Aorta (tissue), 5 donors: ENCODE measurements around the gene B9D1. TPM values are rescaled to one million over a fixed set of nuclear protein-coding genes. Genes with fewer than 3 reads are reported as not detected.

Experiments used
- ATAC-seq: fragments of 200-7000 bp; cut with Tn5 transposase; one replicate; pipeline ENCODE4 v1.9.1; 2022; ENCODE audit warnings: moderate library complexity; ENCODE audit not compliant: low FRiP score
- DNase-seq, 2 donors: peaks; one replicate each; pipeline ENCODE4 v3.0.0-alpha.2; 2020
- H3K27ac ChIP-seq, 2 donors: one replicate each; pipeline ENCODE4 v1.5.1; 2013; ENCODE audit warnings: low read length in 2 of 2, mild to moderate bottlenecking in 2 of 2, moderate library complexity in 2 of 2, control low read depth in 1 of 2, inconsistent platforms in 1 of 2, low read depth in 1 of 2
- H3K27me3 ChIP-seq, 2 donors: one replicate each; pipeline ENCODE4 v1.6.1; 2013; ENCODE audit warnings: control low read depth in 1 of 2, low read length in 1 of 2, mild to moderate bottlenecking in 1 of 2, moderate library complexity in 1 of 2; ENCODE audit not compliant: insufficient read depth in 2 of 2, control insufficient read depth in 1 of 2
- H3K36me3 ChIP-seq, 2 donors: one replicate each; pipeline ENCODE4 v1.6.1; 2013; ENCODE audit warnings: control low read depth in 1 of 2, low read length in 1 of 2, mild to moderate bottlenecking in 1 of 2; ENCODE audit not compliant: insufficient read depth in 2 of 2, control insufficient read depth in 1 of 2
- H3K4me1 ChIP-seq, 2 donors: one replicate each; pipeline ENCODE4 v1.6.1; 2013; ENCODE audit warnings: low read length in 2 of 2, control low read depth in 1 of 2, mild to moderate bottlenecking in 1 of 2, moderate library complexity in 1 of 2; ENCODE audit not compliant: insufficient read depth in 2 of 2, control insufficient read depth in 1 of 2
- H3K4me3 ChIP-seq, 2 donors: one replicate each; pipeline ENCODE4 v1.5.1; 2013; ENCODE audit warnings: low read length in 2 of 2, control low read depth in 1 of 2, mild to moderate bottlenecking in 1 of 2
- H3K9me3 ChIP-seq: one replicate; pipeline ENCODE4 v1.6.1; 2013; ENCODE audit warnings: mild to moderate bottlenecking, low read length; ENCODE audit not compliant: control insufficient read depth
- WGBS, 2 donors: extraction: QIAGEN DNeasy Blood & Tissue Kit; methylation state at CpG; one replicate each; pipeline ENCODE4 v1.1.7; 2013; 5-methylcytosine and 5-hydroxymethylcytosine counted together
- intact Hi-C, 2 donors: fragments of 100-400 bp; cut with DNase I; formaldehyde crosslinking; loops; one replicate each; pipeline versions ENCODE4 v1.14.2 to v1.15.0; 2022
- microRNA-seq, 2 donors: library from miRNA; unstranded; fragments of <30 nt; microRNA quantifications; one replicate each; pipeline ENCODE4 v1.2.0, GENCODE V29; 2020
- polyA plus RNA-seq, 2 donors: library from polyadenylated mRNA; stranded (reverse); fragments of 200-250 nt; gene quantifications; one replicate each; pipeline ENCODE4 v1.2.3, GENCODE V29; 2013
- total RNA-seq, 2 donors: library from RNA; stranded (reverse); fragmentation: NEBNext Ultra II Directional; extraction: Animal tissue kit (Norgen Biotek cat#: 25700); gene quantifications; one replicate each; pipeline ENCODE4 v1.2.1, GENCODE V29; 2021
- donor health status: healthy with polysubstance abuse.
- donor health status: Bipolar disorder and iron deficiency.
- donor health status: DM: no; HTN: no; CAD: no.
- donor health status: DM: no; HTN: no; CAD: no.
- donor health status: DM: yes; HTN: yes; CAD: no.

B9D1 gene
- total and polyA plus RNA-seq, 4 donors: 7.3 to 16.5 (median 9.2) TPM

- Histone ChIP-seq H3K27ac (no peak overlapping the region), H3K4me1 (no peaks in the 10 kb centered on the region)
These were observed 63.8 kb downstream of the B9D1 start for GRCh38 chr17:19298569-19299213.

GRCh38 chr17:19296786-19297778 is 65.4 kb downstream of the B9D1 start:
- Histone ChIP-seq H3K4me1 (no peaks in the 10 kb centered on the region), H3K27ac (no peak overlapping the region), H3K27me3 (no peaks in the 10 kb centered on the region), H3K36me3 (no peaks in the 10 kb centered on the region), H3K9me3 (no peaks in the 10 kb centered on the region), H3K4me3 (no peak overlapping the region)
- intact Hi-C loops: no loop called here
- 73 to 75% methylated on average over 11 of the region's 11 CpGs for WGBS, 2 donors
- no peak for DNase-seq
- no peak for ATAC-seq

More at GRCh38 chr17:19298569-19299213, 63.8 kb downstream of the B9D1 start:
- no peaks in the 10 kb centered on the region for H3K9me3 ChIP-seq
- no peak overlapping the region for H3K4me3 ChIP-seq
- WGBS, 2 donors: 54 to 55% methylated on average over 6 of the region's 6 CpGs
- H3K27me3 ChIP-seq: no peaks in the 10 kb centered on the region
- intact Hi-C loops: no loop called here
- no peak for DNase-seq
- no peaks in the 10 kb centered on the region for H3K36me3 ChIP-seq
- no peak for ATAC-seq

- Histone ChIP-seq H3K27me3 (no peaks in the 10 kb centered on the region), H3K27ac (no peak overlapping the region), H3K9me3 (no peaks in the 10 kb centered on the region), H3K4me1 (no peaks in the 10 kb centered on the region), H3K4me3 (no peak overlapping the region), H3K36me3 (no peaks in the 10 kb centered on the region)
- no peak for DNase-seq
- WGBS, 2 donors: 81 to 85% methylated on average over 8 of the region's 8 CpGs
- ATAC-seq: no peak
- intact Hi-C loops: no loop called here
These were observed 66.9 kb downstream of the B9D1 start for GRCh38 chr17:19295473-19296135.

- no peaks in the 10 kb centered on the region for H3K36me3 ChIP-seq
- H3K27ac ChIP-seq: no peak overlapping the region
- H3K9me3 ChIP-seq: no peaks in the 10 kb centered on the region
- H3K4me1 ChIP-seq: no peaks in the 10 kb centered on the region
- no peak for DNase-seq
- H3K27me3 ChIP-seq: no peaks in the 10 kb centered on the region
- 90 to 94% methylated on average over 3 of the region's 3 CpGs for WGBS, 2 donors
- intact Hi-C loops: no loop called here
- no peak overlapping the region for H3K4me3 ChIP-seq
- ATAC-seq: no peak
These were observed 68.1 kb downstream of the B9D1 start for GRCh38 chr17:19294443-19294842.

Small RNA genes lying within 50 kb of the gene (microRNA-seq; reads per million reads assigned to microRNA genes)
- 69.6 to 167 reads per million in 2 donors for gene MIR1180

Other genes with a start within 250 kb of the B9D1 start
- 1 to 10 TPM; 6.3 to 6.6 TPM for gene GRAPL, start 235.1 kb downstream of the B9D1 start, total RNA-seq
- not detected for gene GRAPL, start 235.1 kb downstream of the B9D1 start, polyA plus RNA-seq
- 10 to 100 TPM; 56.1 to 67.7 TPM for gene EPN2, start 125.4 kb downstream of the B9D1 start, total RNA-seq
- 10 to 100 TPM in 1 of 2 donors, 1 to 10 TPM in 1; 8.6 to 24.1 TPM for gene EPN2, start 125.4 kb downstream of the B9D1 start, polyA plus RNA-seq
- gene MAPK7, start 15.8 kb upstream of the B9D1 start, total RNA-seq: 10 to 100 TPM; 33.5 to 34.1 TPM
- gene MAPK7, start 15.8 kb upstream of the B9D1 start, polyA plus RNA-seq: 10 to 100 TPM in 1 of 2 donors, 1 to 10 TPM in 1; 5.4 to 25.6 TPM
- 100 to 1,000 TPM; 271 to 564 TPM for gene MFAP4, start 24.5 kb upstream of the B9D1 start, total RNA-seq
- gene MFAP4, start 24.5 kb upstream of the B9D1 start, polyA plus RNA-seq: 100 to 1,000 TPM; 324 to 793 TPM
- gene RNF112, start 48.5 kb upstream of the B9D1 start, total RNA-seq: 1 to 10 TPM; 5.4 to 9.9 TPM
- 1 to 10 TPM; 5.1 to 7.5 TPM for gene RNF112, start 48.5 kb upstream of the B9D1 start, polyA plus RNA-seq
- gene SLC47A1, start 171.1 kb upstream of the B9D1 start, total RNA-seq: 1 to 10 TPM; 5.7 to 7.3 TPM
- gene SLC47A1, start 171.1 kb upstream of the B9D1 start, polyA plus RNA-seq: 1 to 10 TPM; 3.9 to 5.9 TPM